GM23338 (cell line): ENCODE results near the gene MSANTD4. TPM values are rescaled to one million over a fixed set of nuclear protein-coding genes. Genes with fewer than 3 reads are reported as not detected.

Experiments
- ATAC-seq: fragments of 200-7000 bp; cut with Tn5 transposase; 3 replicates; pipeline ENCODE4 v1.9.1; 2020
- DNase-seq: peaks from one replicate; pipeline ENCODE4 v3.0.0-alpha.2; 2015; ENCODE audit warnings: low spot score
- H2AFZ ChIP-seq: fragments of 200-600 bp; sonication (generic); 2 replicates; pipeline ENCODE4 v1.8.0; 2016; ENCODE audit warnings: antibody characterized with exemption, mild to moderate bottlenecking, moderate library complexity
- H3F3A ChIP-seq: fragments of 200-600 bp; sonication (generic); replicated peaks from 2 replicates; pipeline ENCODE4 v1.8.0; 2017; ENCODE audit warnings: antibody characterized with exemption, mixed run types, low read depth
- H3K27ac ChIP-seq: fragments of 200-600 bp; sonication (generic); 2 replicates; pipeline ENCODE4 v1.6.1; 2016; ENCODE audit warnings: low read depth
- H3K27me3 ChIP-seq: fragments of 200-600 bp; sonication (generic); 2 replicates; pipeline ENCODE4 v1.8.0; 2016; ENCODE audit warnings: mild to moderate bottlenecking, mixed run types, moderate library complexity; ENCODE audit not compliant: insufficient read depth
- H3K36me3 ChIP-seq: fragments of 200-600 bp; sonication (generic); 2 replicates; pipeline ENCODE4 v1.8.0; 2016; ENCODE audit warnings: mild to moderate bottlenecking; ENCODE audit not compliant: insufficient read depth
- H3K4me1 ChIP-seq: fragments of 200-600 bp; sonication (generic); 2 replicates; pipeline ENCODE4 v1.8.0; 2016; ENCODE audit warnings: mild to moderate bottlenecking, moderate library complexity; ENCODE audit not compliant: insufficient read depth
- H3K4me2 ChIP-seq: fragments of 200-600 bp; sonication (generic); 2 replicates; pipeline ENCODE4 v1.7.1; 2017; ENCODE audit warnings: mixed run types
- H3K4me3 ChIP-seq: fragments of 200-600 bp; sonication (generic); 2 replicates; pipeline ENCODE4 v1.6.1; 2016; ENCODE audit warnings: mixed run types
- H3K79me2 ChIP-seq: fragments of 200-600 bp; sonication (generic); replicated peaks from 2 replicates; pipeline ENCODE4 v1.8.0; 2017; ENCODE audit warnings: mild to moderate bottlenecking; ENCODE audit not compliant: insufficient read depth
- H3K9me2 ChIP-seq: fragments of 200-600 bp; sonication (generic); 2 replicates; pipeline ENCODE4 v1.8.0; 2017; ENCODE audit not compliant: insufficient read depth
- H4K20me1 ChIP-seq: fragments of 200-600 bp; sonication (generic); replicated peaks from 2 replicates; pipeline ENCODE4 v1.8.0; 2017; ENCODE audit warnings: mild to moderate bottlenecking; ENCODE audit not compliant: insufficient read depth
- H3K27ac Mint-ChIP-seq: 2 replicates; pipeline ENCODE4 v1.8.0; 2020; ENCODE audit warnings: inconsistent platforms, mild to moderate bottlenecking, moderate library complexity, mixed read lengths
- H3K27me3 Mint-ChIP-seq: 3 replicates; pipeline ENCODE4 v1.8.0; 2022; ENCODE audit warnings: low read depth, mild to moderate bottlenecking, moderate library complexity, mixed read lengths, inconsistent platforms; ENCODE audit not compliant: insufficient read depth, poor library complexity
- H3K36me3 Mint-ChIP-seq: 3 replicates; pipeline ENCODE4 v1.8.0; 2021; ENCODE audit warnings: low read depth, mild to moderate bottlenecking, inconsistent platforms, moderate library complexity, mixed read lengths
- H3K4me1 Mint-ChIP-seq: 3 replicates; pipeline ENCODE4 v1.8.0; 2020; ENCODE audit warnings: mild to moderate bottlenecking, inconsistent platforms, mixed read lengths
- H3K4me3 Mint-ChIP-seq: 3 replicates; pipeline ENCODE4 v1.8.0; 2021; ENCODE audit warnings: moderate library complexity, mild to moderate bottlenecking, inconsistent platforms, mixed read lengths
- H3K9me3 Mint-ChIP-seq: 3 replicates; pipeline ENCODE4 v1.8.0; 2020; ENCODE audit warnings: moderate library complexity, mild to moderate bottlenecking, inconsistent platforms, mixed read lengths
- CREB1 ChIP-seq: fragments of 250-450 bp; sonication (Bioruptor Pico); IDR thresholded peaks from 2 replicates; pipeline ENCODE4 v1.5.0; 2020; ENCODE audit warnings: low read depth, mild to moderate bottlenecking, moderate library complexity
- CTCF ChIP-seq, 2 experiments: fragments of 200-600 bp in 1 of 2; sonication (generic) in 1 of 2; conservative IDR thresholded peaks; 2 replicates each; pipeline versions ENCODE4 v1.5.1 to v1.6.1; 2016 to 2017; ENCODE audit warnings: antibody characterized with exemption in 2 of 2, low read depth in 2 of 2, mild to moderate bottlenecking in 2 of 2, moderate library complexity in 1 of 2
- ETS1 ChIP-seq: IDR thresholded peaks from 2 replicates; pipeline ENCODE4 v1.6.1; 2016; ENCODE audit warnings: antibody characterized with exemption
- EZH2 ChIP-seq: fragments of 200-600 bp; sonication (generic); IDR thresholded peaks from one replicate; pipeline ENCODE4 v1.8.0; 2017; ENCODE audit warnings: antibody characterized with exemption, mild to moderate bottlenecking, low read depth; ENCODE audit not compliant: unreplicated experiment
- EZH2phosphoT487 ChIP-seq: fragments of 200-600 bp; sonication (generic); IDR thresholded peaks from one replicate; pipeline ENCODE4 v1.8.1; 2018; ENCODE audit warnings: antibody characterized with exemption; ENCODE audit not compliant: unreplicated experiment
- JUNB ChIP-seq: IDR thresholded peaks from one replicate; pipeline ENCODE4 v1.6.1; 2016; ENCODE audit warnings: antibody characterized with exemption; ENCODE audit not compliant: unreplicated experiment
- STAT1 ChIP-seq: IDR thresholded peaks from one replicate; pipeline ENCODE4 v1.6.1; 2016; ENCODE audit warnings: antibody characterized with exemption; ENCODE audit not compliant: unreplicated experiment
- ZNF114 ChIP-seq: fragments of 250-450 bp; sonication (Bioruptor Pico); IDR thresholded peaks from 2 replicates; pipeline ENCODE4 v1.5.0; 2020; ENCODE audit warnings: mild to moderate bottlenecking, moderate library complexity
- ZNF331 ChIP-seq: fragments of 250-450 bp; sonication (Bioruptor Pico); IDR thresholded peaks from 2 replicates; pipeline ENCODE4 v1.5.0; 2020; ENCODE audit warnings: low read depth, mild to moderate bottlenecking, moderate library complexity
- ZNF462 ChIP-seq: fragments of 250-450 bp; sonication (Bioruptor Pico); IDR thresholded peaks from 2 replicates; pipeline ENCODE4 v1.5.0; 2020; ENCODE audit warnings: mild to moderate bottlenecking, moderate library complexity
- polyA plus RNA-seq: library from polyadenylated mRNA; unstranded; fragments of >200 nt; fragmentation: Nextera tagmentation; extraction: Ambion mirVana; gene quantifications from 2 replicates; pipeline ENCODE4 v1.2.1, GENCODE V29; 2016
- total RNA-seq: library from RNA; depleted of rRNA; stranded (reverse); fragments of >200 nt; shearing (Covaris generic); gene quantifications from 2 replicates; pipeline ENCODE4 v1.2.3, GENCODE V29; 2014

Gene MSANTD4
- total and polyA plus RNA-seq, 2 experiments from 2014 or later = 13.2 to 31.1 TPM

- Mint-ChIP-seq H3K9me3 (no peaks in the 10 kb centered on the region), H3K36me3 (no peaks in the 10 kb centered on the region), H3K4me1 (no peaks in the 10 kb centered on the region), H3K4me3 (no peak overlapping the region), H3K27ac (no peak overlapping the region), H3K27me3 (peaks cover 1% of the 10 kb centered on the region)
- Histone ChIP-seq H3K9me2 (no peaks in the 10 kb centered on the region), H3K79me2 (no peaks in the 10 kb centered on the region), H4K20me1 (no peaks in the 10 kb centered on the region), H3K4me3 (no peak overlapping the region), H3K27ac (no peak overlapping the region), H3K4me1 (no peaks in the 10 kb centered on the region), H3F3A (no peaks in the 10 kb centered on the region), H3K36me3 (no peaks in the 10 kb centered on the region), H3K4me2 (no peak overlapping the region), H3K27me3 (no peaks in the 10 kb centered on the region), H2AFZ (no peak overlapping the region)
- DNase-seq (no peak), ATAC-seq (no peak)
- no peak for TF ChIP-seq STAT1
Observed at GRCh38 chr11:105979997-105980703, 41.9 kb downstream of the MSANTD4 start.

- no peaks in the 10 kb centered on the region for H3K9me2 ChIP-seq
- H3K4me3 ChIP-seq = no peak overlapping the region
- DNase-seq (no peak), ATAC-seq (no peak)
- Mint-ChIP-seq H3K9me3 (no peaks in the 10 kb centered on the region), H3K36me3 (no peaks in the 10 kb centered on the region), H3K27ac (no peak overlapping the region), H3K4me3 (no peak overlapping the region), H3K27me3 (no peaks in the 10 kb centered on the region), H3K4me1 (no peaks in the 10 kb centered on the region)
- H3F3A ChIP-seq = no peaks in the 10 kb centered on the region
- no peaks in the 10 kb centered on the region for H3K79me2 ChIP-seq
- TF ChIP-seq ZNF114 (CRISPR knock-in tag) (no peak), CREB1 (CRISPR knock-in tag) (no peak), JUNB (no peak), ETS1 (no peak), ZNF462 (CRISPR knock-in tag) (no peak), STAT1 (no peak), EZH2 (no peak), CTCF (conservative IDR thresholded peaks at IDR 0.05; ENCODE audit: low read depth in 2 of 2) (no peak), ZNF331 (CRISPR knock-in tag) (no peak), EZH2phosphoT487 (no peak)
- no peak overlapping the region for H3K4me2 ChIP-seq
- no peaks in the 10 kb centered on the region for H3K27me3 ChIP-seq
- H3K27ac ChIP-seq = no peak overlapping the region
- H3K4me1 ChIP-seq = no peaks in the 10 kb centered on the region
- H4K20me1 ChIP-seq = no peaks in the 10 kb centered on the region
- no peak overlapping the region for H2AFZ ChIP-seq
- no peaks in the 10 kb centered on the region for H3K36me3 ChIP-seq
Observed at GRCh38 chr11:105975128-105975527, 46.9 kb downstream of the MSANTD4 start.
